HG02981 (cell line): ENCODE data around the gene CLK3.
"Not testable (repeated sequence)": the region's sequence is repeated elsewhere in the genome, so short reads cannot be mapped to it uniquely, and the experiment has no call there.

Experiments used
- ATAC-seq: cut with Tn5 transposase; IDR thresholded peaks from one replicate; pipeline ENCODE4 v1.9.1; 2021; ENCODE audit warnings: mild to moderate bottlenecking, moderate library complexity; ENCODE audit not compliant: unreplicated experiment

Gene CLK3

DNA sequence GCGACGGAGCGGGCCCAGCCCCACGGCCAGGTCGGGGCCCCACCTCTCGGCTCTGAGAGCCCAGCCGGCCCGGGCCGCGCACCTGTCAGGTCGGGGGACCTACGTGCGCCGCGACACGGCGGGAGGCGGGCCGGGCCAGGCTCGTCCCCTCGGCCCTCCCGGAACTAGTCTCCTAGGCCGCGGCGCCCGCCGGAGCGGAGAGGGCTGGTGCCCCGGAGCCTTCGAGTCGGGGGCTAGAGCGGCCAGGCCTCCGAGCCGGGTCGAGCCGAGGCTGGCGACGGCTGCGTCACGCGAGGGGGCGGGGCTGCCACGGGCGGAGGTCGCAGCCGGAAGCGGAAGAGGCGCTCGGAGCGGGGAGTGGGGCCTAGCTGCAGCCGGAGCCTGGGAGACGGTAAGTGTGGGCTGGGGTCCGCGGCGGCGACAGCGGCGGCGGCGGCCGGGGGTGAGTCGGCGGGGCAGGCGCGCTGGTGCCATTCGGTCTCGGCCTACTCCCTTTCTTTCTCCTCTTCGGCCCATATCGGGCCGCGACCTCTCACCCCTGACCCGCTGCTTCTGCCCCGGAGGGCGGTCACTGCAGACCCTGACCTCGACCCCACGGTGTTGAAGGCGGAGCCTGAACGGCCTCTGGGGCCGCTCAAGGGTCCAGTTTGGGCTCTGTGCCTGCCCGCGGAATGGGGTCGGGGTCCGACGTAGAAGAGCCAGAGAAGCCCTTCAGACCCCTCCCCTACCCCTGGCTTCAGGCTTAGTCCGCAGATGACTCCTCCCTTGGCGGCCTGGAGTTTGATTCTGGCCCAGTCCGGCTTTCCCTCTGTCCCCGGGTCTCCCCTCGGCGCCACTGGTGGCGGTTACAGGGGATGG lies at the start of gene CLK3:
Gene CLK3, plus strand, starts transcription at position 329 of the 858 bp plus-strand sequence. CDS start 3,361 bp downstream, outside the sequence.
- peak; percentile 74 for ATAC-seq

DNA sequence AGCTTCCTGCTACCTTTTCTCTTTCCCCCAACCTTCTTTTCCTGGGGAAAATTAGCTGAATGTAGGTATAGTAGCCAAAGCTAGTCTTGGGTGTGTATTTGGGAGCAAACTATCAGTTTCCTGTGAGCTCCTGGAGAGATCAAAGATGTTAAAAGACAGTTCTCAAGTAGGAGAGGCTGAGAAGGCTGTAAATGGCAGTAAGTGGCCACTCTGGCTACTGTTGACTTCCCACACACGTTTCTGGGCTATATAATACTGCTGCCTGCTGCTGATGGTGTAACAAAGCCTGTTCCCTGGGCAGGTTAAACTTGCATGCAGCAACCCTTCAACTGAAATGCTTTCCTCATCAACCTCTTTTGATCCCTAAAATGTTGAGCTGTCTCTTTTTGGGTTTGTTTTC lies 47.0 kb upstream of the CLK3 start:
- ATAC-seq = no peak

DNA sequence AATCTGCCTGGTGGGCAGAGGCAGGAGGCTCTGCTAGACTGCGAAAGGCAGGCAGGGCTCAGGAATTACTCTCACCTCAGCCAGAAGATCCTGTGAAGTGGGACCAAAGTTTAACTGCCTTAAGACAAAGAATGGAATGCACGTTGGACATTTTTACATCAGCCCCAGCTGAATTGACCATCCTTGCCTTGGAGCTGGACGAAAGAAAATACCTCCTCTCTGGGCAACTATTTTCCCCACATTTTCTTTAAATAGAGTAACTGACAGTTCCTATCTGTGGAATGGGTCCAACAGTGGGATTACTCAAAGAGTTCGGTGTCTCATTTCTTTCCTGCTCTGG lies 45.9 kb upstream of the CLK3 start:
- ATAC-seq = no peak

DNA sequence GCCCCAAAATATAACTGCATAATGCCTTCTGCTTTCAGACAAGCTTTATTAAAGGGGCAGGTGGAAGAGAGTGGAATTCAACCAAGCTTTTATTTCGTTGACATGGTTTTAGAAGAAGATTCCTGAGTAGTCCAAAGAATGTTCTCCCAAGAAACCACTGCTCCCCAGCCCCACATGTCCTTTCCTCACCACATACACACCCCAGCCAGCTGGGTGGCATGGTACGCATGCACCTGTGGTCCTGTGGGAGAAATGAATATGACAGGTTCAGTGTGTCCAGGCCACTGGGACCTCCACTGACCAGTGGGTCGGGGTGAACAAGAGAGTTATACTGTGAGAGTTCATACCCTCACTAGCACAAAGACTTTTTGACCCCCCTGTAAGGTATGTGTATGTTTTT lies 44.4 kb upstream of the CLK3 start:
- no peak for ATAC-seq

DNA sequence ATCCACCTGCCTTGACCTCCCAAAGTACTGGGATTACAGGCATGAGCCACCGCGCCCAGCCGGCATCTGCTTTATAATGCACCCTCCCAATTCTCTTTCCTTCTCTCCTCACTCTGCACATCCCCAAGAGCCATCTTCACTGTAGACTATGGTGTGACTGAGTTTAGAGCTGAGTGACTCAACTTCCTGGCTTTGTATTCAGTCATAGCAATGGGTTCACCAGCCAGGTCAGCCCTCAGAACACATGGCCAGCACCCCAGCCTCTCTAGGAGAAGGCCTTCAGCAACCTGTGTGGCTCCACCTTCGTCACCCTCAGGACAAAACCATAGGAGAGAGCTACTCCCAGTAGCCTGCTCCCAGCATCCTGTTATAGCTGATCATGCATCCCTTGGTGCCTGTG lies 41.6 kb upstream of the CLK3 start:
- ATAC-seq = no peak

DNA sequence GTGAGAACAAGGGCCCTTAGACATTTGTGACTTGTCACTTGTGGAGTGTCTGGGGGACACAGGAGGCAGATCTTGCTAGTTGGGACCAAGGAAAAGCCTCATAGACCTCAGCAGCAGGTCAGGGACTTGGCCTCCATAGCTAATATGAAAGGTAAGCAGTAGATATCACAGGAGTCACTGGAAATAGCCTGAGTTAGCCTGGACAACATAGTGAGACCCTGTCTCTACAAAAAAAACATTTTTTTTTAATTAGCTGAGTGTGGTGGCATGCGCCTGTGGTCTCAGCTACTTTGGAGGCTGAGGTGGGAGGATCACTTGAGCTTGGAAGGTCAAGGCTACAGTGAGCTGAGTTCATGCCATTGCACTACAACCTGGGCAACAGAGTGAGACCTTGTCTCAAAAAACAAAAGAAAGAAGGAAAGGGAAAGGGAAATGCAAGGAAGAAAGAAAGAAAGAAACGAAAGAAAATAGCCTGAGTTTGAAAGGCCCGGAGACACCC lies 37.1 kb upstream of the CLK3 start:
- ATAC-seq = no peak

DNA sequence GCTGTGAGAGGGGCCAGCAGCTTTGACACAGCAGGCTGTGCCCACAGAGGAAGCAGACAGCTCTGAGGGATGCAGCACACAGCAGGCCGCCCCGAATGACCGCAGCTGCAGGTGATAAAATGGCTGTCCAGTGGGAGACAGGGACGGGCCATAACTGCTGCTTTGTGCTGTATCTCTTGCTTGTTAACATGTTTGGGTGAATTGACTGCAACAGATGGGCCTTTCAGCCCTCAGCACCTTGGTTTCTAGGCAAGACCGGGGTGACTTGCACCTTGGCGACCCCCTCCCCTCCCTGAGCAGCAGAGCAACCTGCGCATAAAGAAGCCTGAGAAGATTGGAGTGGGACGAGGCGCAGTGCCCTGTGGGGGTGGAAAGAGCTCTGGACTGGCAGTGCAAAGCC lies 36.6 kb upstream of the CLK3 start:
- ATAC-seq = no peak

DNA sequence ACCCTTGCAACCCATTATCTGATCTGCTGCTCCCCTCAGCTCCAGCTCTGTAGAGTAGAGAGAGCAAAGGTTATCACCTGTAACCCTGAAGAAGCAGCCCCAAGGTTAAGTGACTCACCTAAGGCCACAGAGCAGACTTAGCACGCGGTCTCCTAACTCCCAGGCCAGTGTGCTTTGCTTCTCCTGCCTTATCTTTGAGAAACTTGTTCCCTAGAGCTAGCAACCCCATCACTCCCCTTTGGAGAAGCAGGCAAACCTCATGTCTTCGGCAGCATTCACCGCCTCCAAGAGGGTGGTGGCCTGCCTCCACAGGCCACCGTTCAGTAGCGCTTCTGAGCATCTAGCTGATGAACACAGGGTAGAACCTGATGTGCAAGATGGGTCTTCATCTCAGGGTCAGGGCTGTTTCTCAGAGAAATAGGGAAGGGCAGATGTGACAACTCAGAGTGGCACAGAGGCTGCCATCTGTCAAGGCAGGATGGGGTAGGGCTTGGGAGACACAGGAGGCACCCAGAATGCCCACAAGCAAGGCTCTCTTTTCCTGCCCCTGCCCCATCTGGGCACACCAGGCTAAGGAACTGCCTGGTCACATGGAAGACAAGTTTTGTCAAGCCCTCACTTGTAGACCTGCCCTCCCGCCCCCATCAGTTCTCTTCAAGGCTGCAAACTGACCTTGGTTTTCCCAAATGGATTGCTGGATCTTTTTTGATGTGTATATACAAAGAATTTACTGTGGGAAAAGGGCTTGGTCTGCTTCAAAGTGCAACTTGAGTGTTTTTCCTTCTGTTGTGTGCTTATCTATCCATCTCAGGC lies 34.9 kb upstream of the CLK3 start:
- ATAC-seq = no peak

DNA sequence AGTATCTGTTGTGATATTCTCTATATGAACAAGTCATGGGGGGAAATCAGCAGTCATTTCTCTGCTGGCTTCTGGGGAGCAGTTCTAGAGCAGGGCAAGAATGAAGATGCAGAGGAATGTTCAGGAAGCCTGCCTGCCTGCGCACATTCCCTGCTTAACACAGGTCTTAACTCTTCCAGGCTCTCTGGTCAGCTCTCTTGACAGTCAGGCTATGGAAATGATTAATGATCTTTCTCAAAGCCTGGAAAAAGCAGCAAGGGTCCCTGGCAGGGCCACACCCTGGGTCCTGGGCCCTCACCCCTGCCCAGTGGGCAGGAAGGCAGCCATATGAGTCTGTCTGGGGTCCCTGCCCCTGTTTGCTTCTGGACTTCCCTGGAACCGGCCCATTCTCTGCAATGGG lies 31.4 kb upstream of the CLK3 start:
- no peak for ATAC-seq

DNA sequence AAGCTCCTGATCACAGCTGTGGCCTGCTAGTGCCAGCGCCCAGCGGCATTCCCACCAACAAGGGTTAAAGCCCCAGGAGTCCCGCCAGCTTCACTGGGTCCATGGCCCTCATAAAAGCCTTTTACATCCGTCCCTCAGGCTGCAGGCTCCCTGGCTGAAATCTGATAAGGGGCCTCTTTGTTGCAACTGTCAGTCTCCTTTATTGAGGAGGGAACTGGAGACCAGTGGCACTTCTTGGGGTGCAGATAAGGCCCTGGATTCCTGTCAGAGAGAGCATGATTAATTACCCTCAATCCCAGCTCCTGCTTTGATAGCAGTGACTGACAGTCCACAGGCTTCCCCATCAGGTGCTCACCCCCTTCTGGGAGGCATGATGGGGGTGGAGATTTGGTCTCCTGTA lies 30.9 kb upstream of the CLK3 start:
- ATAC-seq = no peak

DNA sequence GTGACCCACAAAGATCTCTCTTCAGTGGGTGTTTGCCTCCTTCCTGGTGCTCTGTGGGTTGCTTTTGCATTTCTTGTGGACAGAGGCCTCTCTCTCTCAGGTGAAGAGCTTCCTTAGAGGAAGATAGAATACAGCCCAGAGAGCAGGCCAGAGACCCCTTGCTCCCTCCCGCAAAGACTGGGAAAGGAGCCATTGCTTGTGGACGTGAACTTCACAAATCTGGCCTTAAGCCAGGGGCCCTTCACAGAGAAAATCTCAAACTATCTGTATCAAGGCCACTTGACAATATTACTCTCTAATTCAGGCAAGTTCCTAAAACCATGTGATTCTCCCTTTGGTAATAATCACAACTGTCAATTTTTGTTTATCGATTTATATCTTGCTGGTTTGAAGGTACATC lies 30.4 kb upstream of the CLK3 start:
- ATAC-seq = no peak

DNA sequence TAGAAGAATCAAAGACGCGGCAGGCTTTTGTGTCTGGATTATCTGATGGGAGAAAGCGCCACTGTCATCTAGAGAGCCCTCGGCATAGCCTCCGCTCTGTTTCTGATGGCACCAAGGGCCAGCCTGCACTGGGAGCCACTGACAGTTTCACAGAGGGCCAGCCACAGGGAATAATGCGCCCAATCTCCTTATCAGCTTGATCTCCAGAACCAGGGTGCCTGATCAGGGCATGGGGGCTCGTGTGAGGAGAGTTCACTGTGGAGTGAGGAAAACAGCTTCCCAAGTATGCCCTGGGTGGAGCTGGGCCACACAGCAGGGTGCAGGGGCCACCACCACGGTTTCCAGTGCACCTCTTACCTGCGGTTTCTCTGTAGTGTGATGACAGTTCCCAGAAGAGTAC lies 29.8 kb upstream of the CLK3 start:
- ATAC-seq = no peak

DNA sequence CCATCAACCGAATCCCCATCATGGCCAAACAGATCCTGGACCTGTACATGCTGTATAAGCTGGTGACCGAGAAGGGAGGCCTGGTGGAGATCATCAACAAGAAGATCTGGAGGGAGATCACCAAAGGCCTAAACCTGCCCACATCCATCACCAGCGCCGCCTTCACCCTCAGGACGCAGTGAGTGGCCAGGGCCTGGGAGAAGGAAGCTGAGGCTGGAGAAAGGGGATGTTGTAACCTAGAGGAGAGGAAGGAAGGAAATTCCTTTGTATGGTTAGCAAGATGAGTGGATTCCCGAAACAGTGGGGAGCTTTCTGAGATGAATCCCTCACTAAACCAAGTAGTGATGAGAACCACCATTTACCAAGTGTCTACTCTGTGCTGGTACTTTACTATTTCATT lies 25.8 kb upstream of the CLK3 start:
- ATAC-seq = no peak

DNA sequence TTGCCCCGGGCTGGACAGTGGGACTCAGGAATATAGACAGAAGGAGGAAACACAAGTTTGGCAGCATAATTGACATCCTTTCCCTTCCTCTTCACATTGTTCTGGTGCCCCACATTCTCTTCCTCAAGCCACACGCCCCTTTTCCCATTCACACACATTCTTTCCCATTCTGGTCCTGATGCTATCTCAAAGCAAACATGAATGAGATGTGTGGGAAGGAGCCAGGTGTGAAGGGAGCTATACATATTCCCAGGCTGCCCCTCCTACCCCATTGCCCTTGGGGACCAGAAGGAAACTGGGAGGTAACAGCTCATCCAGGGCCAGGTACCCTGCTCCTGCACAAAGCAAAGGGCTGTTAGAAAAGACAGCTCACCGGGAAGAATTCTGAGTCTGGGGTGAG lies 23.4 kb upstream of the CLK3 start:
- ATAC-seq = no peak

DNA sequence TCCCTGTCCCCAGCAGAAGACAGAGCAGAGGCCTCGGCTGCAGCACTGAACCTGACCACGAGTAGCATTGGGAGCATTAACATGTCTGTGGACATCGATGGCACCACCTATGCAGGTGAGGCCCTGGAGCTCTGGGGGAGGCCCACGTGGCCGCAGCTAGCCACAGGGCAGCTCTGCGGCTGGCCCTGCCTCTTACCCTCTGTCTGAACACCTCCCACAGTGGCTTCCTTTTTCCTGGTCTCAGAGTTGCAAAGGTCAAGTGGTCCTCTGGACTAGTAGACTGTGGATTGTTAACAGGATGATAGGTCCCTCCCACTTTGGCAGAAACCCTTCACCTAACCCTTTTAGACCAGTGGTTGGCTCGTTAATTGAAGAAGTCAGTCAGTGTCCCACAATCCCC lies 22.5 kb upstream of the CLK3 start:
- no peak for ATAC-seq

DNA sequence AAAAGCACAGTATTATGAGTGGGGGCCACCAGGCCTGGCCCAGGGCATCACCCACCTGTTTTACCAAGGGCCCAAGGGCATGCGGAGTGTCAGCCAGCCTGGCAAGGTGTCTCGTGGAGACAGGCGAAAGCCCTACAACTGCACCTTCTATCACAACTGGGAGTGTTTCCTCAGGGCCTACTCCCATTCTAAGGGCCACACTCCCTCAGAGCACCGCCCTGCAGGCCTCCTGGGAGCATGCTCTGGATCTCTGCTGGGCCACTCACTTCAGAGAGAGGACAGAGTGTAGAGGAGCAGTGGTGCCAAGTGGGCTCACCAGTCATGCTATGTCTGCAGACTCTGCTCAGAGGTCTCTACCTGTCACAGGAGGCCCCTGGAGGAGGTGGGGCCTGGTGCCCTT lies 21.2 kb upstream of the CLK3 start:
- ATAC-seq = no peak

DNA sequence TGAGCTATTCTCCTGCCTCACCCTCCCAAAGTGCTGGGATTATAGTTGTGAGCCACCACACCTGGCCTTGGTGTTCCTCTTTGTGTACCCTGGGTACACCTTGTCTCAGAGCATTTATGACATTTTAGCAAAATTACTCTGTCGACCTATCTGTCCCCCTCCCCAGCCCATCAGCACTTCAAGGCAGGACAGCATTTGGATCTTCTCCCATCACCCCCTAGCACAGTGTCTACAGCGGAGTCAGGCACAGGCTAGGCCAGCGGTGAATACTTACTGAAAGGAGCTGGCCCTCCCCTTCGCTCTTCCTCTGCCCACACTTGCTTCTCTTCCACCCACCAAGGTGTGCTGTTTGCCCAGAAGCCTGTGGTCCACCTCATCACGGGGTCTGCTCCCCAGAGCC lies 20.4 kb upstream of the CLK3 start:
- no peak for ATAC-seq

DNA sequence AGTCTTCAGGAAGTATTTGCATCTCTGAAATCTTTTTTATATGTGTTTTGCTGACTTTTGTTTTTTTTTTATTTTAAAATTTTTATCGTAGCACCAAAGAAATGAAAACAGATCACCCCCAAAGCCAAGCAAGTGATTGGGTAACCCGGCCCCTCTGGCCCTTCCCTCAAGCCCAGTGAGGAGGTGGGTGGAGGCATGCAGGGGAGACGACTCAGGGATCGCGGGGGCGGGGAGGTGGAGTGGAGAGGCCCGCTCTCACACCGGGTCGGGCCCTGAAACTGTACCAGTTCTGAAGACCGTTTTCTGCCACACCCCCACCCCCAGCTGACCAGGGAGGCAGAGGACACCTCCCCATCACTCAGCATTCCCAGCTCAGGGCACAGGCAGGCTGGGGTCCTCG lies 18.9 kb upstream of the CLK3 start:
- not testable (repeated sequence) for ATAC-seq

DNA sequence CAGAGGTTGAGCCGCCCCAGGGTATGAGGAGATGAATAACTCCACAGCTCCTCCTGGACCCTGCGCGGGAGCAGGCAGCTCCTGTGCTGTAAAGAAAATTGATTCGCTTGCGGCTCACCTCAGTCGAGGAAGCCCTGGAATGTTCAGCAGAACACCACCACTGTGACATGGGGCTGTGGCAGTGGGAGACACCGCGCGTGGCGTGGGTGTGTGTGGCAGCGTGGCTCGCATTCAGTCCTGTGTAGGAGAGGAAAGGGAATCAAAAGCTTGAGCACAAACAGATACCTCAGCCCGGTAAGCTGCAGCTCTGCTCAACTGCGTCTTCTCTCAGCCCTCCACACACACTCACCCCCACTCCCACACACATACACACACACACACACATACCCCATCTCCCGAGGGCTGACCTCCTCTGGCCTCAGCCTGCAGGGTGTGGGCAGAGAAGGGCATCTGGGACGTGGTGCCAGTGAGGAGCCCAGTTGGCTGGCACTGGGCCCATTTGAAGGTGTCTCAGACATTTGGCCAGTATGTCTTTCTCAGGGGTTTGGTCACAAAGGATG lies 18.4 kb upstream of the CLK3 start:
- not testable (repeated sequence) for ATAC-seq

DNA sequence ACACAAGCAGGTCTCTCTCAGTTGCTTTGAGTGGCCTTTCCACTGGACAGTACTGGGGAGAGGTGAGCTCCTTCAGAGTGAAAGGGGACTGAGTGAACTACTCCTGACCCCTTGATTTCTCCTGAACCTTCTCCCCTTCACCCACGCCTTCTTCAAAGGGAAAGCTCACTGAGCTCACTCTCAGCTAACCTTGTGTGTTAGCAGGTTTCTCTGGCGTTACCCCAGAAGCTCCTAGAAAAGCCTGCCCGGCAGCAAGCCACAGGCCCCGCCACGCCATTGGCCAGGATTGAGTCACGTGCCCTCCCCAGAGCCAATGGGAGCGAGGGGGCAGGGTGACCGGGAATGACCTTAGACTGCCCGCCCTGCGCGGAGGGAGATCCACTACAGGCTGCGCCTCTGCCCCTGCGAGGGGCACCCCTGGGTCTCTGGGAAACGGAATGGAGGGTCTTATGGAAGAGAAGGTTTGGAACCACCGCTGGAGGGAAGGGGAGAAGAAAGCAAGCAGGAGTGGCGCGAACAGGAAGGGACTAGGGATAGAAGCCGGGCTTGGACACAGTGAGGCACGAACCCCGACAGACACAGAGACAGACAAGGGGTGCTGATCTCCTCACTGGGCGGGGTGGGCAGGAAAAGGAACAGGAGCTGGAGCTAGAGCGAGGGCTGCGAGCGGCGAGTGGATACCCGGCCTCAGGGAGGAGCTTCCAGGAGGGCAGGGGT lies 17.4 kb upstream of the CLK3 start:
- ATAC-seq = peak; percentile 83

DNA sequence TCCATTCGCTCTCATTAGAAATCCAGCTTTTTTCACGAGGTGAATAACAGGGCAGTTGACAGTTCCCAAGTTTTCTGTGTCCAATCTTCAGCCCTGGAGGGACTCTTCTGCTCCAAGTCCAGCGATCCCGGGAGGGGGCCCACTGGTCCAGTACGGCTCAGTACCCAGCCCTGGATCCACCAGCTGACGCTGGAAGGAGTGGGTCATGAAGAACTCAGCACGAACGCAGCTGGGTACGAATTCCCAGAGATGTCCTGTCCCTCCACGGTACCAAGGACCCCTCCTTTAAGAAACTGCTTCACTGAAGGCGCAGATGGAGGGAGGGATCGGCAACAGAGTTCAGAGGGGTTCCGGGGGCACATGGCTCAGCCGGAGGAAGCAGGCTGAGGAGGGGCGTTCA lies 16.5 kb upstream of the CLK3 start:
- no peak for ATAC-seq
